ENCODE results near the gene CHAT. TPM values are rescaled to one million over a fixed set of nuclear protein-coding genes. Genes with fewer than 3 reads are reported as not detected.

CHAT gene
- total RNA-seq, 1 donor = not detected

DNA sequence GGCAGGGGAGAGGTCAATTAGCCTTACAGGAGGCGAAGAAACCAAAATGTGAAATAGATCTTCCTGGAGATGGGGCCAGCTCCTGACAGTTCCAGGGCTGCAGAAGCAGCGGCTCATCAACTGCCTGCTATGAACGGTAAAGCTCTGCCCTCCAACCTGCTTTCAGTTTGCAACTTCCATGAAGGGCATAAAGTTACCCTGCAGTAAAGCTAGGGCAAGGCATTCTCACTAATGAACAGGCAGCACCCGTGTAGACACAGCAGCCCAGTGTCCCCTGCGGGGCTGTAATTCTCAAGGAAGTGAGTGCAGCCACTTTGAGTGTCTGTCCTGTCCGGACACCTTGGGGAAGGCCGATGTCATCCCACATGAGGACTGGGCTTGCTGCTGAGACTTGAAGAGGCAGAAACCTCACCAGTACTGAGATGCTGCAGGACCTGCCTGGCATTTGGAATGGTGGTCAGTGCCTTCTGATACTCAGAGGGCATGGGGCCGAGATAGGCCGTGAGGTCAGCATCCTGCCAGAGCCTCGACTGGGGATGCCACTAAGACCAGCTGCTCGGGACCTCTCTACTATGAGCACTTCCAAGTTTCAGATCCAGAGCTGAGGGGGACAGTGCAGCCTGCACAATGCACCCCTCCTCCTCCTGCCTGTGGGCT, 39.6 kb downstream of the CHAT start:
- DNase-seq (ENCODE audit: insufficient read length, low spot score, missing footprints) = no peak
- TF ChIP-seq, protein P1, sequence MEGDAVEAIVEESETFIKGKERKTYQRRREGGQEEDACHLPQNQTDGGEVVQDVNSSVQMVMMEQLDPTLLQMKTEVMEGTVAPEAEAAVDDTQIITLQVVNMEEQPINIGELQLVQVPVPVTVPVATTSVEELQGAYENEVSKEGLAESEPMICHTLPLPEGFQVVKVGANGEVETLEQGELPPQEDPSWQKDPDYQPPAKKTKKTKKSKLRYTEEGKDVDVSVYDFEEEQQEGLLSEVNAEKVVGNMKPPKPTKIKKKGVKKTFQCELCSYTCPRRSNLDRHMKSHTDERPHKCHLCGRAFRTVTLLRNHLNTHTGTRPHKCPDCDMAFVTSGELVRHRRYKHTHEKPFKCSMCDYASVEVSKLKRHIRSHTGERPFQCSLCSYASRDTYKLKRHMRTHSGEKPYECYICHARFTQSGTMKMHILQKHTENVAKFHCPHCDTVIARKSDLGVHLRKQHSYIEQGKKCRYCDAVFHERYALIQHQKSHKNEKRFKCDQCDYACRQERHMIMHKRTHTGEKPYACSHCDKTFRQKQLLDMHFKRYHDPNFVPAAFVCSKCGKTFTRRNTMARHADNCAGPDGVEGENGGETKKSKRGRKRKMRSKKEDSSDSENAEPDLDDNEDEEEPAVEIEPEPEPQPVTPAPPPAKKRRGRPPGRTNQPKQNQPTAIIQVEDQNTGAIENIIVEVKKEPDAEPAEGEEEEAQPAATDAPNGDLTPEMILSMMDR (IDR thresholded peaks at IDR 0.05; ENCODE audit: extremely low read depth, low read depth, low read length) = no peak
- H3K27ac ChIP-seq (ENCODE audit: low read depth, low read length) = no peak overlapping the region

DNA sequence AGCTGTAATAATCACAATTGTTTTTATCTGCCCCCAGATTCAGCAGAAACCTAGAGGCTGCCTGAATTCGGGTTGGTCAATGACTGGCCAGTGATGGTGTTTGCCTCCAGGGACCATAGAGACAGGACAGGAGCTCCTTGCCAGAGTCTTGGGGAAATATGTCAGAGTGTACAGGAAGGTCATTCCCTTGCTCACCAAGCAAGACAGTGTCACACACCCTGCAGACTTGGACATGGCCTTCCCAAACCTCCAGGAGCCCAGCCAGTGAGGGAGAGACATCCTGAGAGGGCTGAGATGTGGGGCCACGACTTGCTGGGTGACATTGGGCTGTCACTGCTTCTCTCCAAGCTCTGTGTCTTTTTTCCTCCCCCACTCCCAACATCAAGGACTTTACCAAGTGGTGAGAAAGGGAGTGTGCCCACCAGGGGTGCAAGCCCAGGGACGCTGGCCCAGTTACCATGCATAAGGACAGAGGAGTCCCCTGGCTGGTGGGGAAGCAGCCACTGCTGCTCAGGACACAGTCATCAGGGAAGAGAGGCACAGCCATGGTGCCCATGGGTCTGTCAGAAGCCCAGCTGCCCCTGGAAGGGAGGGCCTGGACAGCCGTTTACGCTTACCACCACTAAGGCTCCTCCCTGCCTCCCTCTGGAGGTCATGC, 40.3 kb downstream of the CHAT start:
- Histone ChIP-seq H3K27ac (ENCODE audit: low read depth, low read length) (no peak overlapping the region), H3K79me2 (ENCODE audit: insufficient read depth, low read length) (no peaks in the 10 kb centered on the region), H3K4me3 (ENCODE audit: insufficient read depth, low read length) (no peak overlapping the region), H3K36me3 (ENCODE audit: insufficient read depth, low read length) (no peaks in the 10 kb centered on the region), H3K4me2 (ENCODE audit: insufficient read depth, low read length) (no peak overlapping the region), H3K9me3 (ENCODE audit: low read depth, low read length) (no peaks in the 10 kb centered on the region), H3K4me1 (ENCODE audit: insufficient read depth, low read length) (no peaks in the 10 kb centered on the region), H2AFZ (ENCODE audit: low read length) (no peak overlapping the region), H3K27me3 (ENCODE audit: insufficient read depth, low read length) (peaks cover 24% of the 10 kb centered on the region), H4K20me1 (ENCODE audit: insufficient read depth, low read length) (no peaks in the 10 kb centered on the region)
- TF ChIP-seq, protein P1 (IDR thresholded peaks at IDR 0.05; ENCODE audit: extremely low read depth, low read depth, low read length) = no peak
- DNase-seq (ENCODE audit: insufficient read length, low spot score, missing footprints) = no peak

More for the DNA sequence above, 39.6 kb downstream of the CHAT start:
- no peak overlapping the region for H3K4me2 ChIP-seq (ENCODE audit: insufficient read depth, low read length)
- H3K9me3 ChIP-seq (ENCODE audit: low read depth, low read length) = no peaks in the 10 kb centered on the region
- H4K20me1 ChIP-seq (ENCODE audit: insufficient read depth, low read length) = no peaks in the 10 kb centered on the region
- H2AFZ ChIP-seq (ENCODE audit: low read length) = no peak overlapping the region
- no peaks in the 10 kb centered on the region for H3K4me1 ChIP-seq (ENCODE audit: insufficient read depth, low read length)
- H3K79me2 ChIP-seq (ENCODE audit: insufficient read depth, low read length) = no peaks in the 10 kb centered on the region
- H3K36me3 ChIP-seq (ENCODE audit: insufficient read depth, low read length) = no peaks in the 10 kb centered on the region
- no peak overlapping the region for H3K4me3 ChIP-seq (ENCODE audit: insufficient read depth, low read length)
- H3K27me3 ChIP-seq (ENCODE audit: insufficient read depth, low read length) = peaks cover 24% of the 10 kb centered on the region

DNA sequence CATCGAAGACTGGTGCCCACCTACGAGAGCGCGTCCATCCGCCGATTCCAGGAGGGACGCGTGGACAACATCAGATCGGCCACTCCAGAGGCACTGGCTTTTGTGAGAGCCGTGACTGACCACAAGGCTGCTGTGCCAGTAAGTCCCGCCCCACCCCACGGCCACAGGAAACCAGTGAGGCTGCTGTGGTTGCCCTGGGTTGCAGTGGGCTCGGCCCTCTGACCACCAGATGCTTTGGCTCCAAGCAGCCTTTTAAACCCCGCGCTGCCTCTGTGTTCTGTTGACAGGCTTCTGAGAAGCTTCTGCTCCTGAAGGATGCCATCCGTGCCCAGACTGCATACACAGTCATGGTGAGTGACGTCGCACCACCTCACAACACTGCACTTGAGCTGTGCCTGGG, 41.3 kb downstream of the CHAT start:
- H3K4me3 ChIP-seq (ENCODE audit: insufficient read depth, low read length) = no peak overlapping the region
- H3K27ac ChIP-seq (ENCODE audit: low read depth, low read length) = no peak overlapping the region
- H3K9me3 ChIP-seq (ENCODE audit: low read depth, low read length) = no peaks in the 10 kb centered on the region
- peaks cover 24% of the 10 kb centered on the region for H3K27me3 ChIP-seq (ENCODE audit: insufficient read depth, low read length)
- H3K4me2 ChIP-seq (ENCODE audit: insufficient read depth, low read length) = no peak overlapping the region
- H3K79me2 ChIP-seq (ENCODE audit: insufficient read depth, low read length) = no peaks in the 10 kb centered on the region
- TF ChIP-seq, protein P1 (IDR thresholded peaks at IDR 0.05; ENCODE audit: extremely low read depth, low read depth, low read length) = no peak
- H3K4me1 ChIP-seq (ENCODE audit: insufficient read depth, low read length) = no peaks in the 10 kb centered on the region
- H2AFZ ChIP-seq (ENCODE audit: low read length) = peak overlapping the region; percentile 56
- no peaks in the 10 kb centered on the region for H3K36me3 ChIP-seq (ENCODE audit: insufficient read depth, low read length)
- no peak for DNase-seq (ENCODE audit: insufficient read length, low spot score, missing footprints)
- H4K20me1 ChIP-seq (ENCODE audit: insufficient read depth, low read length) = no peaks in the 10 kb centered on the region

DNA sequence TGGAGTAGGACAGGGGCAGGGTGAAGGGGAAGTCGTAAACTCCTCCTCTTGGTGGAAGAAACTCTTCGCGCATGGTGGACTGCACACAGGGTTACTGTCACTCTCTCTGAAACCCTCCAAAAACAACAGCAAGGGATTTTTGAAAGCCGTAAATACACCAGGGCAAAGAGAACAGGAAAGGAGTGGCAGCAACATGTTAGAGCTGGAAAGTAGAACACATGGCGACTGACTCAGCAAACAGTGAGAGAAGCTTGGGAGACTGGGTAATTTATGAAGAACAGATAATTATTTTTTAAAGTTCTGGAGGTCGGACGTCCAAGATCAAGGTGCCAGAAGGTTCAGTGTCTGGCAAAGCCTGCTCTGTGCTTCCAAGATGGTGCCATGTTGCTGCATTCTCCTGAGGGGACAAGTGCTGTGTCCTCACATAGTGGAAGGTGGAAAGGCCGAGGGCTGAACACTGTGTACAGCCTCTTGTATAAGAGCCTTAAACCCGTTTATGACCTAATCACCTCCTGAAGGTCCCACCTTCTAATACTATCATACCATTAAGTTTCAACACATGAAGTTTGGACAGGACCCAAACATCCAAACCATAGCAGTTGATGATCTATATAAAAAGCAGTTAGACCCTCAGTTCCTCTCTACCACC, 43.1 kb downstream of the CHAT start:
- Histone ChIP-seq H3K36me3 (ENCODE audit: insufficient read depth, low read length) (no peaks in the 10 kb centered on the region), H4K20me1 (ENCODE audit: insufficient read depth, low read length) (no peaks in the 10 kb centered on the region), H3K27ac (ENCODE audit: low read depth, low read length) (no peak overlapping the region), H3K9me3 (ENCODE audit: low read depth, low read length) (no peaks in the 10 kb centered on the region), H3K4me3 (ENCODE audit: insufficient read depth, low read length) (no peak overlapping the region), H3K4me1 (ENCODE audit: insufficient read depth, low read length) (no peaks in the 10 kb centered on the region), H3K27me3 (ENCODE audit: insufficient read depth, low read length) (peaks cover 24% of the 10 kb centered on the region), H2AFZ (ENCODE audit: low read length) (no peak overlapping the region), H3K79me2 (ENCODE audit: insufficient read depth, low read length) (no peaks in the 10 kb centered on the region), H3K4me2 (ENCODE audit: insufficient read depth, low read length) (no peak overlapping the region)
- TF ChIP-seq, protein P1 (IDR thresholded peaks at IDR 0.05; ENCODE audit: extremely low read depth, low read depth, low read length) = no peak
- no peak for DNase-seq (ENCODE audit: insufficient read length, low spot score, missing footprints)
